C4-2B (cell line): ENCODE results near the gene RNF8.

Experiments
- H3K27ac ChIP-seq: fragments of 450-650 bp; 2 replicates; pipeline ENCODE4 v1.5.1; 2017
- CTCF ChIP-seq: fragments of 450-650 bp; conservative IDR thresholded peaks from 2 replicates; pipeline ENCODE4 v1.5.1; 2017; ENCODE audit warnings: mild to moderate bottlenecking
- ZFX ChIP-seq: fragments of 450-650 bp; IDR thresholded peaks from 2 replicates; pipeline ENCODE4 v1.6.1; 2017

RNF8 gene

GRCh38 chr6:37354526-37355384, 972 bp downstream of the RNF8 start:
- H3K27ac ChIP-seq: peak overlapping the region; percentile 62
- TF ChIP-seq CTCF: no peak
- TF ChIP-seq ZFX: peak; percentile 85

- no peak overlapping the region for H3K27ac ChIP-seq
- TF ChIP-seq ZFX: no peak
- no peak for TF ChIP-seq CTCF
Measured at GRCh38 chr6:37357288-37357687, 3.5 kb downstream of the RNF8 start.

GRCh38 chr6:37357860-37358259, 4.1 kb downstream of the RNF8 start:
- no peak overlapping the region for H3K27ac ChIP-seq
- TF ChIP-seq ZFX (no peak), CTCF (no peak)

- no peak for TF ChIP-seq ZFX
- H3K27ac ChIP-seq: no peak overlapping the region
Measured at GRCh38 chr6:37359039-37359438, 5.3 kb downstream of the RNF8 start.

GRCh38 chr6:37362101-37362828, 8.5 kb downstream of the RNF8 start:
- no peak for TF ChIP-seq ZFX
- no peak for TF ChIP-seq CTCF
- H3K27ac ChIP-seq: no peak overlapping the region

GRCh38 chr6:37365791-37366190, 12.0 kb downstream of the RNF8 start:
- H3K27ac ChIP-seq: no peak overlapping the region

GRCh38 chr6:37366910-37367309, 13.1 kb downstream of the RNF8 start:
- TF ChIP-seq CTCF: no peak
- no peak for TF ChIP-seq ZFX

More at GRCh38 chr6:37365791-37366190, 12.0 kb downstream of the RNF8 start:
- peak; percentile 45 for TF ChIP-seq CTCF
- no peak for TF ChIP-seq ZFX

More at GRCh38 chr6:37366910-37367309, 13.1 kb downstream of the RNF8 start:
- H3K27ac ChIP-seq: no peak overlapping the region
